DMS114 treated with DMSO at 0.1 percent for 48 hours (cell line): ENCODE data around the gene CYP26B1.
A peak's percentile ranks its signal among the peaks of the same experiment; 100 is the strongest.
"Not testable (repeated sequence)": the region's sequence is repeated elsewhere in the genome, so short reads cannot be mapped to it uniquely, and the experiment has no call there.

ENCODE experiments used
- DNase-seq: peaks from one replicate; lab custom pipeline; 2025; ENCODE audit not compliant: unreplicated experiment; lab: John Stamatoyannopoulos, UW

CYP26B1 gene

GRCh38 chr2:72112981-72113846 lies 34.4 kb downstream of the CYP26B1 start:
- no peak for DNase-seq

GRCh38 chr2:72112401-72112800 lies 35.3 kb downstream of the CYP26B1 start:
- DNase-seq: no peak

DNA sequence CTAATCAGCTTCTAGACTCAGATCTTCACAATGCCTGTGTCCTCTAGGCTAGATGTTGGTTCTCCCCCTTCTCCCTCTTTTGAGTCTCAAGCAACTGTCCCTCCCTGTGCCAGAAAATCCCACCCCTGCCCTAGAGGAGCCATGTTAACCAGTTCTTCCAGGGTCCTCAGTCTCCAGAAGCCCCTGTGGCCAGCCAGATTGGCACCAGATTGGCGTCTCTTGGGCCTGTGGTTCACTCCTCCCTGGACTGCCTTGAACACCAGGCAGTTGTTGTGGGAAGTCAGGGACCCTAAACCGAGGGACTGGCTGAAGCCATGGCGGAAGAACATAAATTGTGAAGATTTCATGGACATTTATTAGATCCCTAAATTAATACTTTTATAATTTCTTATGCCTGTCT lies 36.6 kb downstream of the CYP26B1 start:
- no peak for DNase-seq

DNA sequence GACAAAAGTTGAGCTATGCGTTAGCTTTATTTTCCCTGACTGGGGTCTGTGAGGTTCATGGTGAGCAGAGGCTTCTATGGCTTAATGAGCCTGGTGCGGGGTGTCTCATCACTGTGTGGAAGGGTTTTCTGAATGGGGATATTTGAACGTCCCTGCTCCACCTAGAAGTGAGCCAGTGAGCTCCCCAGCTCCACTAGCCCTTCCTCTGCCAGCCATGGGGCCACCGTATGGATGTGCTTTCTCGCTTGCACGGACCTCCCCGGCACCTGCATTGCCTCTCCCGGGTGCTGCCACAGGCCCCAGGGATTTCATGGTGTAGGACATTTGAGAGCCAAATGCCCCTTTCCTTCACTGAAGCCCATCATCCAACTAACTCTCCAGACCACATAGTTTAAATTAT lies 37.8 kb downstream of the CYP26B1 start:
- DNase-seq: no peak

- no peak for DNase-seq
Observed at GRCh38 chr2:72109291-72109690, 38.4 kb downstream of the CYP26B1 start.

DNA sequence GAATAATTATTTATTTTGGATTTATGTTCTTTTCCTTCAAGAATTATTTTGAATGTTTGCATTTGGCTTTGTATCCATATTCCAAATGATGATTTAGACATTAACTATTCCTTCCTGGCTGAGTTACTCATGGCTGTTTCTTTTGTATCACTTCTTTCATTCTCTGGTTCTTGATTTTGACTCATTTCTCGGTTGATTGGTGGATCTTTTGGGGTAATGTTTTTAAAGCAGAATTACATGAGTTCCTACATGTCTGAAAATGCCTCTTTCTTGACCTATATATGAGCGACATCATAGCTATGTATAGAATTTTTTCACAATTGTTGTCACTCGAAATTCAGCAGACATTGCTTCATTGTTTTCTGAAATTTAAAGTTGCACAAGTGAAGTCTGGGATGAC lies 39.5 kb downstream of the CYP26B1 start:
- DNase-seq: no peak

- DNase-seq: no peak
Observed at GRCh38 chr2:72106978-72107377, 40.7 kb downstream of the CYP26B1 start.

GRCh38 chr2:72104821-72105588 lies 42.7 kb downstream of the CYP26B1 start:
- DNase-seq: no peak

- no peak for DNase-seq
Observed at GRCh38 chr2:72103690-72104089, 44.0 kb downstream of the CYP26B1 start.

DNA sequence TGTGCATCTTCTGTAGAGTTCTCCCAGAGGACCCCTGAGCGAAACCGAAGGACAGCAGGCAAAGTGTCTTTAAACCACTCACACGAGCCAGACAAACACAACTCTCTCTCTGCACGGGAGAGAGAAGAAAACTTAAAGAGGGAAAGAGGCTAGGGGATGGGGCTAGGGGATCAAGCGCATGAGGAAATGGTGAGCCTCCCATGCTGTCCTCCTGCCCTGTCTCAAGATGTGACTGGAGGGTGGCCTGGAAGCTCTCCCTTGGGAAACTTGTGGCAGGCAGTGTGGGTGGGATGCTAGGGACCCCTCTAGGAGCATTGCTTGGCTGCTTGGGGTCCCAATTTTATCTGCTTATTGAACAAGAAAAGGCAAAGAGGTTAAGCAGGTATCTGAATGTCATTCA lies 44.5 kb downstream of the CYP26B1 start:
- DNase-seq: no peak

GRCh38 chr2:72098935-72099334 lies 48.7 kb downstream of the CYP26B1 start:
- no peak for DNase-seq

GRCh38 chr2:72097276-72097675 lies 50.4 kb downstream of the CYP26B1 start:
- DNase-seq: no peak

- no peak for DNase-seq
Observed at GRCh38 chr2:72096181-72096580, 51.5 kb downstream of the CYP26B1 start.

GRCh38 chr2:72095364-72095763 lies 52.3 kb downstream of the CYP26B1 start:
- no peak for DNase-seq

DNA sequence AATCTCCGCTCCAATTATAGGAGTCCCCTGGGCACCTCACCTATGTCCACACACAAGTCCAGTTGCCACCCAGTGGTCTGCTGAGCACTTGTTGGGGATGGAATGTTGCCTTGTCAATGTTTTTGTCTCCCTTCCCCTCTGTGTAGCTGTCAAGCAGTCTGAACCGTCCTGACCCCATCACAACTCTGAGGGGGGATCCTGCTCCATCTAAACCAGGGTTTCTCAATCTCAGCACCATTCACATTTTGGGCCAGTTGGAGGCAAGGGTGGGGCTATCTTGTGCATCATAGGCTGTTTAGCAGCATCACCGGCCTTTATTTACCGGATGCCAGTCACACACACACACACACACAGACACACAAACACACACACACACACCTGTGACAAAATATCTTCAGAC lies 53.0 kb downstream of the CYP26B1 start:
- no peak for DNase-seq

GRCh38 chr2:72092111-72092510 lies 55.6 kb downstream of the CYP26B1 start:
- no peak for DNase-seq

DNA sequence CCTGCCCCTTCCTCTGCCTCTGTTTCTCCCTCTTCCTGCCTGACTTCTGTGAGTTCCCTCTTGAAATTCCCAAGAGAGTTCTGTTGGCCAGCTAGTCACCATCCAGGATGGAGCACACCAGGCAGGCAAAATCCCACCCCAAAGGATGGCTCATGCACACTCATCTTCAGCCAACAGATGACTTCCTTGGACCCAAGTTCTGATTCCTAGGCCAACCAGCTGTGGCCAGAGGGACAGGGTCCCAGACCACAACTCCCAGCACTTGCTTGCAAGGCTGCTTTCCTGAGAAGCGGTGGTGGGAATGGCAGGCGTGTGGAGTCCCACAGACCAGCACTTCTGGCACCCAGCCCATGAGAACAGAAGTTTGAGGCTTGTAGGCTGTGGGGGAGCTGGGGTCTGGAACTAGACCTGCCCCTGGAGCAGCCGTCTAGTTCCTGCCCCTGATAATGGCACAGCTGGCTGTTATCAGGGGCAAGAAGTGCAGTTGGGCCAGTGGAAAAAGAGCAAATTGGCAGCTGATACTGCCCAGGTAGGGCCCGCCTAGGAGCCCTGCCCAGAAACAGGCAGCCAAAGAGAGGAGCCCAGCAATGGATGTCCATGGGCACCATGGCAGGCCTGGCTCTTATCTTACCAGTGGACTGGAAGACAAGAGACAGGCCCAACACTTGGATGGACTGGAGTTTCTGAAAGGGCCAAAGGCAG lies 56.7 kb downstream of the CYP26B1 start:
- DNase-seq: no peak

DNA sequence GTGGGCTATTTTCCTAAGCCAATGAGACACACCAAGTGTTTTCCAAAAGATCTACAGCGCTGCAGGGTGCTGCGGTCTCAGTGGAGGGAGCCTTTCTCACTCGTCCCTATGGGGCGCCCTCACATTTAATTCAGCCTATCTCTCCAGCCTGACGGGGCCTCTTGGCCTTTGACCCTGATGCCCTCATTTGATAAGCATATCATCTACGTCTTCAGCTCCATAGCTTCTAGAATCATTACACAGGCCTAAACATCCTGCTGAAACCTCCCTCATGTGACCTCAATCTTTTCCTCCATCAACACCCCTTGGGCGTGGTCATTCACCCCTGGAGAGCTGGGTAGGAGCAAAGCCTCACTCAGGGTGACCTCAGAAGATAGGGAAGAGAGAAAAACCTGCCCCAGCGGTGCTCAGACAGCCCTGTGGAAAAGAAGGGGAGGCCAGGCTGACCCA lies 57.4 kb downstream of the CYP26B1 start:
- no peak for DNase-seq

- DNase-seq: peak; percentile 39
Observed at GRCh38 chr2:72089537-72089936, 58.1 kb downstream of the CYP26B1 start.

DNA sequence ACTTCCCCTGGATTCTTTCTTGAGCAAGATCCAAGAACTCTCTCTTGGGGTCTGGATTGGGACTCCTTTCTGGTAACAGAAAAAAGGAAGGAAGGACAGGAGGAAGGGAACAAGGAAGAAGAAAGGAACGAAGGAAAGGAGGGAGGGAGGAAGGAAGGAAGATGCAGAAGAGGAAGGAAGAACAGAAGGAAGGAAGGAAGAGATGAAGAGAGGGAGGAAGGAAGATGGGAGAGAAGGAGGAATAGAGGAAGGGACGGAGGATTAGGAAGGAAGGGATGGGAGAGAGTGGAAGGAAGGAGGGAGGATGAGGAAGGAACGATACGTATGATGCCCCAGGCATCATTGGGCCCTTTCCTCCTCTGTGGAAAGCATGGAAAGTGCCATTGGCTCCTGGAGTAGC lies 58.6 kb downstream of the CYP26B1 start:
- no peak for DNase-seq

GRCh38 chr2:72086871-72087633 lies 60.6 kb downstream of the CYP26B1 start:
- not testable (repeated sequence) for DNase-seq
